Measurements from ENCODE around the gene HELQ. TPM values are rescaled to one million over a fixed set of nuclear protein-coding genes. Genes with fewer than 3 reads are reported as not detected.
A peak's percentile ranks its signal among the peaks of the same experiment; 100 is the strongest.
"Not testable (repeated sequence)": the region's sequence is repeated elsewhere in the genome, so short reads cannot be mapped to it uniquely, and the experiment has no call there.

HELQ gene
- polyA plus RNA-seq (2014; cell fraction: cytosol; rRNA removed): 5.1 and 6.7 TPM in 2 replicates
- polyA plus RNA-seq (2014; cell fraction: nucleus; rRNA removed): 7.4 and 8.5 TPM in 2 replicates

- DNase-seq (ENCODE audit: low spot score): peak; percentile 98
Observed at GRCh38 chr4:83455281-83456183, at the start of gene HELQ, which contains the start of gene MRPS18C. Gene HELQ (minus strand): TSS chr4:83455823. CDS start chr4:83455693, 130 bp downstream. Gene MRPS18C (plus strand): TSS chr4:83456058. CDS start chr4:83456078, 20 bp downstream.

GRCh38 chr4:83504996-83505395, 49.4 kb upstream of the HELQ start:
- DNase-seq (ENCODE audit: low spot score): no peak

GRCh38 chr4:83504503-83504902, 48.9 kb upstream of the HELQ start:
- DNase-seq (ENCODE audit: low spot score): no peak

- DNase-seq (ENCODE audit: low spot score): no peak
Observed at GRCh38 chr4:83503974-83504373, 48.4 kb upstream of the HELQ start.

GRCh38 chr4:83501671-83502070, 46.0 kb upstream of the HELQ start:
- not testable (repeated sequence) for DNase-seq (ENCODE audit: low spot score)

- DNase-seq (ENCODE audit: low spot score): no peak
Observed at GRCh38 chr4:83498187-83498586, 42.6 kb upstream of the HELQ start.

- not testable (repeated sequence) for DNase-seq (ENCODE audit: low spot score)
Observed at GRCh38 chr4:83496085-83496917, 40.7 kb upstream of the HELQ start.

- DNase-seq (ENCODE audit: low spot score): peak; percentile 6
Observed at GRCh38 chr4:83490876-83491450, 35.3 kb upstream of the HELQ start.

GRCh38 chr4:83489711-83490326, 34.2 kb upstream of the HELQ start:
- no peak for DNase-seq (ENCODE audit: low spot score)

GRCh38 chr4:83486457-83487129, 31.0 kb upstream of the HELQ start:
- no peak for DNase-seq (ENCODE audit: low spot score)

GRCh38 chr4:83484500-83485461, 29.2 kb upstream of the HELQ start, which contains the start of gene ABRAXAS1:
Gene ABRAXAS1 (minus strand): TSS chr4:83485100. CDS start chr4:83485072, 28 bp downstream.
- DNase-seq (ENCODE audit: low spot score): peak; percentile 92

GRCh38 chr4:83473966-83474365, 18.3 kb upstream of the HELQ start:
- DNase-seq (ENCODE audit: low spot score): no peak

GRCh38 chr4:83473423-83473822, 17.8 kb upstream of the HELQ start:
- no peak for DNase-seq (ENCODE audit: low spot score)

GRCh38 chr4:83456184-83456501, 520 bp upstream of the HELQ start:
- DNase-seq (ENCODE audit: low spot score): no peak

- DNase-seq (ENCODE audit: low spot score): no peak
Observed at GRCh38 chr4:83454686-83455085, 937 bp downstream of the HELQ start.

GRCh38 chr4:83449009-83449408, 6.6 kb downstream of the HELQ start:
- DNase-seq (ENCODE audit: low spot score): no peak

GRCh38 chr4:83440899-83441298, 14.7 kb downstream of the HELQ start:
- DNase-seq (ENCODE audit: low spot score): no peak

GRCh38 chr4:83440148-83440814, 15.3 kb downstream of the HELQ start:
- no peak for DNase-seq (ENCODE audit: low spot score)

- no peak for DNase-seq (ENCODE audit: low spot score)
Observed at GRCh38 chr4:83438719-83439118, 16.9 kb downstream of the HELQ start.

Data from SK-N-DZ (cell line).